Right cardiac atrium (tissue), 5 donors: ENCODE measurements around the gene LHPP. TPM values are rescaled to one million over a fixed set of nuclear protein-coding genes. Genes with fewer than 3 reads are reported as not detected.

Experiments
- ATAC-seq, 2 donors: fragments of 200-7000 bp; cut with Tn5 transposase; one replicate each; pipeline versions ENCODE4 v1.8.0 to v1.9.1; 2020; ENCODE audit warnings: moderate library complexity in 2 of 2, mild to moderate bottlenecking in 1 of 2
- DNase-seq, 3 donors: peaks; one replicate each; pipeline ENCODE4 v3.0.0-alpha.2; 2020
- H3K27ac ChIP-seq: one replicate; pipeline ENCODE4 v1.5.1; 2013; ENCODE audit warnings: mild to moderate bottlenecking, low read length, control low read depth, moderate library complexity
- H3K27me3 ChIP-seq: one replicate; pipeline ENCODE4 v1.6.1; 2013; ENCODE audit not compliant: control insufficient read depth, insufficient read depth
- H3K4me1 ChIP-seq: one replicate; pipeline ENCODE4 v1.6.1; 2013; ENCODE audit warnings: low read length; ENCODE audit not compliant: control insufficient read depth, insufficient read depth
- H3K4me3 ChIP-seq: one replicate; pipeline ENCODE4 v1.5.1; 2013; ENCODE audit warnings: low read length, control low read depth
- H3K9me3 ChIP-seq: one replicate; pipeline ENCODE4 v1.6.1; 2013; ENCODE audit warnings: low read length; ENCODE audit not compliant: control insufficient read depth
- WGBS: extraction: QIAGEN DNeasy Blood & Tissue Kit; methylation state at CpG from one replicate; pipeline ENCODE4 v1.1.7; 2013; 5-methylcytosine and 5-hydroxymethylcytosine counted together
- intact Hi-C, 4 donors: fragments of 100-400 bp; cut with DNase I; formaldehyde crosslinking; loops; one replicate each; pipeline versions ENCODE4 v1.11.0 to v1.14.0; 2022 to 2023
- polyA plus RNA-seq: library from polyadenylated mRNA; stranded (reverse); fragments of 200-250 nt; gene quantifications from one replicate; pipeline ENCODE4 v1.2.3, GENCODE V29; 2013
- total RNA-seq, 4 donors: library from RNA; stranded (reverse); fragmentation: NEBNext Ultra II Directional; extraction: Animal tissue kit (Norgen Biotek cat#: 25700); gene quantifications; one replicate each; pipeline ENCODE4 v1.2.1, GENCODE V29; 2021
- donor health status: healthy with polysubstance abuse.
- donor health status: DM: no; HTN: yes; CAD: no.
- donor health status: DM: no; HTN: no; CAD: no.
- donor health status: DM: no; HTN: yes; CAD: no; lungs with severe emphysema.
- donor health status: DM: yes; HTN: yes; CAD: no.

Gene LHPP
- total and polyA plus RNA-seq, 5 donors = 17.8 to 24.9 (median 18.6) TPM

DNA sequence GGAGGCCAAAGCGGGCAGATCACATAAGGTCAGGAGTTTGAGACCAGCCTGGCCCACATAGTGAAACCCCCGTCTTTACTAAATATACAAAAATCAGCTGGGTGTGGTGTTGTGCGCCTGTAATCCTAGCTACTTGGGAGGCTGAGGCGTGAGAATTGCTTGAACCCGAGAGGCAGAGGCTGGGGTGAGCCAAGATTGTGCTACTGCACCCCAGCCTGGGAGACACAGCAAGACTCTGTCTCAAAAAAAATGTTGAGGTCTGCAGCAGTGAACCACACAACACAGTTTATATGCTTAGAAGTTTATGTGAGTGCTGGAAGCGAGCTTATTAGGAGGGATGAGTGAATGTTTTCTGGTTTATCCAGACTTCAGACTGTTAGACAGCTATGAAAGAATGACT lies 10.4 kb downstream of the LHPP start:
- Histone ChIP-seq H3K27ac (no peak overlapping the region), H3K4me3 (no peak overlapping the region), H3K9me3 (no peaks in the 10 kb centered on the region), H3K27me3 (no peaks in the 10 kb centered on the region), H3K4me1 (no peaks in the 10 kb centered on the region)
- intact Hi-C loops = no loop called here
- no peak for ATAC-seq
- 93% methylated on average over 6 of the region's 6 CpGs for WGBS
- DNase-seq = no peak

DNA sequence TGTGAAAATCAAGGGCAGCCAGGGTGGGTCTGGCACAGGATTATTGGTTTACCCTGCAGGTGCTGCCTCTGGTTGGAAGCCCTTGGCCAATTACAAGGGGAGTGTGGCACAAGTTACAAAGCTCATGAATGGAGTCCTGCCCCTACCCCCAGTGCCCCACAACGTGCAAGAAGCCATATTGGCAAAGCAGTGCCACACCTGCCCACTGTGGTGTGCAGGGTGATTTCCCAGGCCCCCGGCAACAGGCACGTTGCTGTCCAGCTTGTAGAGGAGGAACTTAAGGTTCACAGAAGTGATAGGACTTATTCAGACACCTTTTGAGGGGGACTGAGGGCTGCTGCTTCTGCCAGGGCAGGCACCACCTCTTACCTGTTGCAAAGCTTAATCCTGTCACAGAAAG lies 11.4 kb downstream of the LHPP start:
- WGBS = 80% methylated on average over 3 of the region's 3 CpGs
- Histone ChIP-seq H3K27me3 (no peaks in the 10 kb centered on the region), H3K9me3 (no peaks in the 10 kb centered on the region), H3K4me1 (peaks cover 3% of the 10 kb centered on the region), H3K4me3 (no peak overlapping the region), H3K27ac (no peak overlapping the region)
- intact Hi-C loops = no loop called here
- DNase-seq (no peak), ATAC-seq (no peak)

DNA sequence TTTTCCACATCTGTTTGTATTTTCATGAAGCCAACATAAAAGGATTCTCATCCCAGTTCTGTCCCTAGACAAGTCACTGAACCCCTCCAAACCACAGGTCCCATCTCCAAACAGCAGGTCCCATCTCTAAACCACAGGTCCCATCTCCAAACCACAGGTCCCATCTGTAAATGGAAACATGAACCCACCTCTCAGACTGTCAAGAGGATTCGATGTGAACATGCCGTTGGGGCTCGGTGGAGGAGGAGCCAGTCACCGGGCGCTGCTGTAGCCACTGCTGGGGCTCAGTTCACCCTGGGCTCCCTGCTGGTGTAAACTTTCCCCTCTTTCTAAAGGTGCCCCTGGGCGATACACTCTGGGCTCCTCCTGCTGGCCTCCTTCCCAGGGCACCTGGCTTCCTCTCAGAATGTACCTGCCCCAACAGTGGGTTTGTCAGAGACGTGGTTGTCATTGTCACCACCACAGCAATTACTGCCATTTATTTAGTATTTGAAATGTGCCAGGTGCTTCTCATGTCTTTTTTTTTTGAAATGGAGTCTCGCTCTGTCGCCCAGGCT lies 13.0 kb downstream of the LHPP start:
- Histone ChIP-seq H3K27me3 (no peaks in the 10 kb centered on the region), H3K4me3 (no peak overlapping the region), H3K9me3 (no peaks in the 10 kb centered on the region), H3K27ac (no peak overlapping the region), H3K4me1 (peaks cover 3% of the 10 kb centered on the region)
- no peak for DNase-seq
- intact Hi-C loops = no loop called here
- WGBS = 77% methylated on average over 9 of the region's 9 CpGs
- ATAC-seq = no peak

DNA sequence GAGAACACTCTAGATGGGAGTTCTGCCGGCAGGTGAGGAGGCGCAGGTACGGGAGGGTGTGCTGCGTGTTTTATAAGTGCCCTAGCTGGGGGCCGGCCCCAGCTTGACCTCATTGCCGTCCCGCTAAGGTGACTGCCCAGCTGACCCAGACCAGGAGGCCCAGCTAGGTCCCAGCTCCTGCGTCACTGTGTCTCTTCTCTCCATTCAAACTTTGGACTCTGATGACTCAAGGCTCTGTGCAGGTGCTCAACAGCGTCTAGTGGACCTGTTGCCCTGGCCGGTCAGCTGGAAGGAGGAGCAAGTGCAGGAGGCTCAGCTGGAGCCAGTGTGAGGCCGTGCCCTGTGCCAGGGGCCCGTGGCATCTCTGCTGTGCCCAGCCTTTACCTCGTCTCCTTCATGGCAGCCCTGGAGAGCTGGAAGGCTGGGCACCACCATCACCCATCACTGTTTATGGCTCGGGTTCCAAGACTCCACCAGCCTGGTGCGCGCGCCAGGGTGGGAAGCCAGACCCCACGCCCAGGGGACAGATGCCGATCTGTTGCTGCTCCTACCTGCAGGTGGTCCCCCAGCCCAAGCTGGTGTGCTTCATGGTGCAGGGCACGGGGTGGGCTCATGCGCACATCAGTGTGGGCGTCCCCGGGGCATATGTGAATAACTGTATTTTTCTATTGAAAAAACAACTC lies 14.6 kb downstream of the LHPP start:
- WGBS = 95% methylated on average over 23 of the region's 23 CpGs
- no peaks in the 10 kb centered on the region for H3K27me3 ChIP-seq
- no peak for DNase-seq
- peaks cover 3% of the 10 kb centered on the region for H3K4me1 ChIP-seq
- intact Hi-C loops = no loop called here
- no peak overlapping the region for H3K27ac ChIP-seq
- H3K9me3 ChIP-seq = no peaks in the 10 kb centered on the region
- ATAC-seq = peak in 1 of 2 donors; percentile 10
- H3K4me3 ChIP-seq = no peak overlapping the region

DNA sequence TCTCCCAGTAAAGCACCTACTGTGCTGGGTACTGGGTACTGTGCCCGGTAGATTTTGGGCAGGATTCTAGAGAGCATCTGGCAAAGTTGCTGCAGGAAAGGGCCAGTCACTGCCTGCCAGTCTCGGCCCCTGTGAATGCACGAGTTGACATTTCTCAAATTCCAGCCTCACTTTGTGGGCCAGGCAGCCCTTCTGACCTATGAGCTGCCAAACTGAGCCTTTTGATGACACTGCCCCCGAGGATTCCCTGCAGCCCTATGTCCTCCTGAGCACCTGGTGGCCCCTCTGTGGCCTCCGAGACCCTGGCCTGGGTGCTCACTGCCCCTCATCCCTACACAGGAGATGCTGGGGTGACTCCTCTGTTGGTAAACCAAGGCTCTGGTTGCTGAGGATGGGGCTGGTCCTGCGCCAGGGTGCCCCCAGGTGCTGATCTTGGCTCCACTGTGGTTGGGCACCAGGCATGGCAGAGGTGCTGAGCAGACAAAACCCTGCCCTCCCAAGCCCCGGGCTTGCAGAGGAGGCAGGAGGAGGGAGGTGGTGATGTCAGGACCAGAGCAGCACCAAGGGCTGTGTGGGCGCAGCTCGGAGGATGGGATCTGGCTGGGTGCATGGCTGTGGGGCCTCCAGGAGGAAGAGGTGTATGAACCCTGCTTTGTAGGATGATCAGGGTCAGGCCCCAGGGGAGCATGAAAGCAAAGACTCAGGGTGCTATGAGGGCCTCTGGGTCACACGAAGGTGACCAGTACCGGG lies 16.2 kb downstream of the LHPP start:
- WGBS = 69% methylated on average over 11 of the region's 11 CpGs
- no peak overlapping the region for H3K27ac ChIP-seq
- no peak for DNase-seq
- no peak for ATAC-seq
- no peak overlapping the region for H3K4me3 ChIP-seq
- no peaks in the 10 kb centered on the region for H3K27me3 ChIP-seq
- H3K4me1 ChIP-seq = peaks cover 3% of the 10 kb centered on the region
- no peaks in the 10 kb centered on the region for H3K9me3 ChIP-seq
- intact Hi-C loops = no loop called here

DNA sequence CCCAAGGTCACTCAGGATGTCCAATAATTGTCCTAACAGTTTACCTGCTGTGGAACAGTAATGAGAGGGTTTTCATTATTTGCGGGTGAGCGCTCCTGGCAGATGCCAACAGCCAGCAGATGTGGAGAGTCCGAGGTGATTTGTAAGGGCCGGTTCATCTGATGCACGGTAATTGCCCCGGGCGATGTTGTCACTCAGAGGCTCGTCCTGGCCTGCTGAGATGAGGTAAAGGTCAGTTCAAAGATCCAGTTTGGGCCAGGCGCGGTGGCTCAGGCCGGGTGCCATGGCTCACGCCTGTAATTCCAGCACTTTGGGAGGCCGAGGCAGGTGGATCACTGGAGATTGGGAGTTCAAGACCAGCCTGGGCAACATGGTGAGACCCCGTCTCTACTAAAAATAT lies 16.9 kb downstream of the LHPP start:
- intact Hi-C loops = no loop called here
- no peak for ATAC-seq
- Histone ChIP-seq H3K4me1 (peaks cover 3% of the 10 kb centered on the region), H3K27ac (no peak overlapping the region), H3K4me3 (no peak overlapping the region), H3K27me3 (no peaks in the 10 kb centered on the region), H3K9me3 (no peaks in the 10 kb centered on the region)
- WGBS = 93% methylated on average over 14 of the region's 14 CpGs
- DNase-seq = no peak

DNA sequence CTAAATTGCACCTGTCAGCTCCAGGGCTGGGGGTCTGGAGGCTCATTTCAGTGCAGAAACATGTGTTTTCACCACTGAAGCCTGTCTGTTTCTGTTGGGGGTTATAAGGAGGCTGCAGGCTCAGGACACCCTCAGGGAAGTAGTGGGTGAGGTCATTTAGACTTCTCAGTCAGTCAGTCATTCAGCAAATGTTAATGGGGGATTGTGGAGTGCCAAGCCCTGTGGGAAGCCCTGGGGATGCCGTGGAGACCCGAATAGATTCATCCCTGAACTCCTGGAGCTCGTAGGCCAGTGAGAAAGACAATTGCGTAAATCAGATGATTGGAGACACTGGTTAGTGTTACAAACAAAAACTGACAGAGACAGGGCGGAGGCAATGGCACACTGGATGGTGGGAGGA lies 19.2 kb downstream of the LHPP start:
- ATAC-seq = no peak
- no peak overlapping the region for H3K4me3 ChIP-seq
- peaks cover 3% of the 10 kb centered on the region for H3K4me1 ChIP-seq
- no peaks in the 10 kb centered on the region for H3K27me3 ChIP-seq
- no peak overlapping the region for H3K27ac ChIP-seq
- 79% methylated on average over 5 of the region's 5 CpGs for WGBS
- no peaks in the 10 kb centered on the region for H3K9me3 ChIP-seq
- intact Hi-C loops = no loop called here
- no peak for DNase-seq

DNA sequence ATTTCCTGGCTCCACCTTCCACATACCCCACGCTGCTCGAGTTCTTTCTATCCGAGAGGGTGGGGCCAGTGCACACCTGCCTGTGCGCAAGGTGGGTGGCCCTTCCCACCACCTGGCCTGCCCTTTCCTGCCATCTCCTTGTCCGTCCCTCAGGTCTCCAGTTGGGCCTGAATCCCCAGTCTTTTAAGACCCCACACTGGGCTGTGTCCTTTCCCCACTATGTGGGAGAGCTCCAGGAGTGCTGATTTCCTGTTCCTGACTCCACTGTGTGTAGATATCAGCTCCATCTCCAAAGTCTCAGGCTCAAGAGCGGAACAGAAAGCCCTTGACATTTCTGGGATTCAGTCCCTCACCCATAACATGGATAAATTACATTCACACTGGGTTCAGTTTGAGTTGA lies 20.1 kb downstream of the LHPP start:
- peaks cover 3% of the 10 kb centered on the region for H3K4me1 ChIP-seq
- intact Hi-C loops = no loop called here
- H3K27me3 ChIP-seq = no peaks in the 10 kb centered on the region
- no peak for ATAC-seq
- no peak overlapping the region for H3K27ac ChIP-seq
- WGBS = 83% methylated on average over 6 of the region's 6 CpGs
- H3K4me3 ChIP-seq = no peak overlapping the region
- DNase-seq = no peak
- no peaks in the 10 kb centered on the region for H3K9me3 ChIP-seq

DNA sequence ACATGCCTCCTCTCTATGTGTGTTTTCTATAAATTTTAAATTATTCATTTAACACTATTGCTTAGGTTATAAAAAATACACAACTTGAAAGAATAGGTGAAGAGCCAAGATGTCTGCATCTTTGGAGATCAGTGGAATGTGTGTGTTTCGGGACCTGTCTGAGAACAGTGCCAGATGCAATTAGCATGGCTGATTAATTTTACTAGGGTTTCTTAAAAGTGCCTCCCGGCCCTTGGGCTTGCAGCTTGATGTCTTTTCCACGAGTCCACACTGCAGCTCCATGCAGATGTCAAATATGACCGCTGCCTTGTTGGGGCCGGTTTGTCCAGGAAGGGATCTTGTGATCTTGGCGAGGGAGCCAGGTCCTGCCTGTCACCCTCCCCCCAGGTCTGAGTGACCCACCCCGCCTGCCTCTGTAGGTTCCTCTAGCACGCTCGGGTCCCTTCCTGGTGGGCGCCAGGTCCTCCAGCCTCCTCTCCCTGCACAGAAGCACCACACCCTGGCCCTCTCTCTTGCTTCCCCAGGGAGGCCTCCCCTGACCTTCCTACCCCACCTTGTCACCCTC lies 20.7 kb downstream of the LHPP start:
- no peak for ATAC-seq
- no peak overlapping the region for H3K4me3 ChIP-seq

DNA sequence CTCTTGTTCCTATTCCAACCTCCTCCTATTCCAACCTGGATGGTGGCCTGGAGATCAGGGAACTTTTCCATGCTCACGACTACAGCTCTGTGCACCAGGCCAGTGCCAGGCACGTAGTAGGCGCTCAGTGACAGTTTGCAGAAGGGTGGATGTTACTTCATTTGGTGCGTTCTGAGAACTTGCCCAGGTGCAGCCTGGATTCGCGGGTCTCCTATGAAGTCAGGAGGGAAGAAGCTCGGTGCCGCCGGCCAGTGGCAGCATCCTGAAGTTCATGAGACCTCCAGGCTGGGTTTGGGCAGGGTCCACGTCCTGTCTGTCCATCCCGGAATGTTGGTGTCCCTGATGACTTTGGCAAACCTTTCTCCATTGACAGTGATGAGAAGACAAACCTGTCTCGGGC lies 21.3 kb downstream of the LHPP start:
- ATAC-seq (no peak), DNase-seq (no peak)
- H3K4me1 ChIP-seq = peaks cover 2% of the 10 kb centered on the region
- intact Hi-C loops = no loop called here
- no peak overlapping the region for H3K4me3 ChIP-seq
- H3K9me3 ChIP-seq = no peaks in the 10 kb centered on the region
- H3K27me3 ChIP-seq = no peaks in the 10 kb centered on the region
- no peak overlapping the region for H3K27ac ChIP-seq
- WGBS = 84% methylated on average over 12 of the region's 12 CpGs

More for the DNA sequence above, 20.7 kb downstream of the LHPP start:
- H3K27ac ChIP-seq = no peak overlapping the region
- 87% methylated on average over 10 of the region's 10 CpGs for WGBS
- DNase-seq = no peak
- H3K9me3 ChIP-seq = no peaks in the 10 kb centered on the region
- peaks cover 3% of the 10 kb centered on the region for H3K4me1 ChIP-seq
- intact Hi-C loops = no loop called here
- H3K27me3 ChIP-seq = no peaks in the 10 kb centered on the region

DNA sequence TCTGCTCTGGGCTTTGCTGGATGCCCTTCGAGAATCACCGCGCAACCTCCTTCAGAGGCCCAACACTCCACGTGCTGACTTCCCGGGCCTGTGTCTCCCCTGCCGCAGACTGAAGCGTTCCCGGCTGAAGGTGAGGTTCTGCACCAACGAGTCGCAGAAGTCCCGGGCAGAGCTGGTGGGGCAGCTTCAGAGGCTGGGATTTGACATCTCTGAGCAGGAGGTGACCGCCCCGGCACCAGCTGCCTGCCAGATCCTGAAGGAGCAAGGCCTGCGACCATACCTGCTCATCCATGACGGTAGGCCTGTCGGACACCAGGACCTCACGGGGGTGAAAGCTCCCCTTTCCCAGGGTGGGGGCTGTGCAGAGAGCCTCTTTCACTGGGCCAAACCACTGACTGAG lies 22.4 kb downstream of the LHPP start:
- no peak for ATAC-seq
- intact Hi-C loops = no loop called here
- Histone ChIP-seq H3K9me3 (no peaks in the 10 kb centered on the region), H3K27ac (no peak overlapping the region), H3K27me3 (no peaks in the 10 kb centered on the region), H3K4me1 (no peaks in the 10 kb centered on the region), H3K4me3 (no peak overlapping the region)
- WGBS = 95% methylated on average over 17 of the region's 17 CpGs
- DNase-seq = no peak
